Neural progenitor cell (in vitro differentiated cells): ENCODE measurements around the gene GRIN2A. TPM values are rescaled to one million over a fixed set of nuclear protein-coding genes. Genes with fewer than 3 reads are reported as not detected.

Experiments used
- DNase-seq: peaks from one replicate; pipeline ENCODE4 v3.0.0-alpha.2; 2016; ENCODE audit warnings: low spot score
- H2AFZ ChIP-seq: fragments of 200-600 bp; sonication (generic); replicated peaks from 2 replicates; pipeline ENCODE4 v1.6.1; 2016; ENCODE audit warnings: antibody characterized with exemption
- H3F3A ChIP-seq: fragments of 200-600 bp; sonication (generic); 2 replicates; pipeline ENCODE4 v1.6.1; 2016; ENCODE audit warnings: antibody characterized with exemption, low read depth
- H3K27ac ChIP-seq: fragments of 200-600 bp; sonication (generic); 2 replicates; pipeline ENCODE4 v1.5.1; 2016; ENCODE audit warnings: mild to moderate bottlenecking
- H3K27me3 ChIP-seq: fragments of 200-600 bp; sonication (generic); 2 replicates; pipeline ENCODE4 v1.6.1; 2016; ENCODE audit warnings: mild to moderate bottlenecking, moderate library complexity
- H3K36me3 ChIP-seq: fragments of 200-600 bp; sonication (generic); 2 replicates; pipeline ENCODE4 v1.5.1; 2016
- H3K4me1 ChIP-seq: fragments of 200-600 bp; sonication (generic); 2 replicates; pipeline ENCODE4 v1.6.1; 2016; ENCODE audit warnings: mixed run types
- H3K4me2 ChIP-seq: fragments of 200-600 bp; sonication (generic); 2 replicates; pipeline ENCODE4 v1.6.1; 2016
- H3K4me3 ChIP-seq: fragments of 200-600 bp; sonication (generic); 2 replicates; pipeline ENCODE4 v1.5.1; 2016
- H3K79me2 ChIP-seq: fragments of 200-600 bp; sonication (generic); 2 replicates; pipeline ENCODE4 v1.6.1; 2016; ENCODE audit warnings: low read depth
- H3K9ac ChIP-seq: fragments of 200-600 bp; sonication (generic); 2 replicates; pipeline ENCODE4 v1.6.1; 2016
- H3K9me3 ChIP-seq: fragments of 200-600 bp; sonication (generic); 2 replicates; pipeline ENCODE4 v1.5.1; 2016; ENCODE audit warnings: low read depth
- H4K20me1 ChIP-seq: fragments of 200-600 bp; sonication (generic); 2 replicates; pipeline ENCODE4 v1.6.1; 2016; ENCODE audit warnings: low read depth
- H3K27ac Mint-ChIP-seq: 3 replicates; pipeline ENCODE4 v1.8.0; 2021; ENCODE audit warnings: mixed read lengths
- H3K27me3 Mint-ChIP-seq: 2 replicates; pipeline ENCODE4 v1.8.0; 2022; ENCODE audit warnings: low read depth, mild to moderate bottlenecking, inconsistent platforms, moderate library complexity, mixed read lengths; ENCODE audit not compliant: insufficient read depth
- H3K36me3 Mint-ChIP-seq: 3 replicates; pipeline ENCODE4 v1.8.0; 2021; ENCODE audit warnings: mixed read lengths
- H3K4me1 Mint-ChIP-seq: 3 replicates; pipeline ENCODE4 v1.8.0; 2021; ENCODE audit warnings: mixed read lengths
- H3K4me3 Mint-ChIP-seq: 3 replicates; pipeline ENCODE4 v1.8.0; 2021; ENCODE audit warnings: mild to moderate bottlenecking, moderate library complexity, mixed read lengths
- H3K9me3 Mint-ChIP-seq: 3 replicates; pipeline ENCODE4 v1.8.0; 2020; ENCODE audit warnings: mixed read lengths
- CTCF ChIP-seq: fragments of 200-600 bp; sonication (generic); IDR thresholded peaks from 2 replicates; pipeline ENCODE4 v1.5.1; 2017; ENCODE audit warnings: antibody characterized with exemption, mild to moderate bottlenecking
- EZH2 ChIP-seq: fragments of 200-600 bp; sonication (generic); IDR thresholded peaks from 2 replicates; pipeline ENCODE4 v1.6.1; 2017; ENCODE audit warnings: antibody characterized with exemption, mild to moderate bottlenecking, moderate library complexity
- EZH2phosphoT487 ChIP-seq: fragments of 200-600 bp; sonication (generic); IDR thresholded peaks from 2 replicates; pipeline ENCODE4 v1.6.1; 2017; ENCODE audit warnings: antibody characterized with exemption
- total RNA-seq: library from RNA; depleted of rRNA; stranded (reverse); fragments of >200 nt; gene quantifications from 2 replicates; pipeline ENCODE4 v1.2.3, GENCODE V29; 2015; ENCODE audit warnings: low replicate concordance

The GRIN2A gene
- total RNA-seq, 1 donor from 2014 or later, result 1.6 TPM

GRCh38 chr16:10037751-10038150 lies 144.5 kb downstream of the GRIN2A start:
- H3K27me3 ChIP-seq, result no peaks in the 10 kb centered on the region
- H3K27ac ChIP-seq, result no peak overlapping the region
- TF ChIP-seq EZH2phosphoT487 (no peak), EZH2 (no peak), CTCF (no peak)
- Mint-ChIP-seq H3K27me3 (peaks cover 1% of the 10 kb centered on the region), H3K27ac (no peak overlapping the region), H3K9me3 (no peaks in the 10 kb centered on the region), H3K4me1 (peaks cover 13% of the 10 kb centered on the region), H3K4me3 (no peak overlapping the region), H3K36me3 (no peaks in the 10 kb centered on the region)
- H3K9me3 ChIP-seq, result no peaks in the 10 kb centered on the region
- H3K4me1 ChIP-seq, result peaks cover 6% of the 10 kb centered on the region
- DNase-seq, result peak; percentile 46
- H3K9ac ChIP-seq, result no peak overlapping the region
- H3K4me2 ChIP-seq, result peak overlapping the region; percentile 83
- H2AFZ ChIP-seq, result no peak overlapping the region
- peaks cover 35% of the 10 kb centered on the region for H3F3A ChIP-seq
- no peak overlapping the region for H3K4me3 ChIP-seq
- no peaks in the 10 kb centered on the region for H3K36me3 ChIP-seq
- no peaks in the 10 kb centered on the region for H4K20me1 ChIP-seq
- H3K79me2 ChIP-seq, result no peaks in the 10 kb centered on the region

- H3K27me3 ChIP-seq, result no peaks in the 10 kb centered on the region
- no peak for TF ChIP-seq EZH2phosphoT487
- H3K79me2 ChIP-seq, result no peaks in the 10 kb centered on the region
- Mint-ChIP-seq H3K4me1 (peaks cover 13% of the 10 kb centered on the region), H3K27ac (no peak overlapping the region), H3K27me3 (no peaks in the 10 kb centered on the region), H3K9me3 (no peaks in the 10 kb centered on the region), H3K4me3 (no peak overlapping the region), H3K36me3 (no peaks in the 10 kb centered on the region)
- no peaks in the 10 kb centered on the region for H3K9me3 ChIP-seq
- H3K36me3 ChIP-seq, result no peaks in the 10 kb centered on the region
- no peak overlapping the region for H3K4me3 ChIP-seq
- H3F3A ChIP-seq, result peaks cover 35% of the 10 kb centered on the region
- H3K4me2 ChIP-seq, result no peak overlapping the region
- peaks cover 6% of the 10 kb centered on the region for H3K4me1 ChIP-seq
- no peak for DNase-seq
- no peak overlapping the region for H2AFZ ChIP-seq
- no peak overlapping the region for H3K27ac ChIP-seq
- no peak overlapping the region for H3K9ac ChIP-seq
- H4K20me1 ChIP-seq, result no peaks in the 10 kb centered on the region
These were observed 145.3 kb downstream of the GRIN2A start for GRCh38 chr16:10036956-10037355.

GRCh38 chr16:10033556-10033955 lies 148.7 kb downstream of the GRIN2A start:
- Histone ChIP-seq H3F3A (peaks cover 10% of the 10 kb centered on the region), H3K79me2 (no peaks in the 10 kb centered on the region), H3K9me3 (no peaks in the 10 kb centered on the region), H3K27ac (no peak overlapping the region), H3K36me3 (no peaks in the 10 kb centered on the region), H3K9ac (no peak overlapping the region), H3K27me3 (no peaks in the 10 kb centered on the region), H3K4me3 (no peak overlapping the region), H3K4me2 (no peak overlapping the region), H3K4me1 (peaks cover 6% of the 10 kb centered on the region), H4K20me1 (no peaks in the 10 kb centered on the region), H2AFZ (no peak overlapping the region)
- no peaks in the 10 kb centered on the region for H3K27me3 Mint-ChIP-seq
- no peaks in the 10 kb centered on the region for H3K9me3 Mint-ChIP-seq
- TF ChIP-seq EZH2phosphoT487, result no peak
- no peak for TF ChIP-seq CTCF
- no peak for TF ChIP-seq EZH2
- no peaks in the 10 kb centered on the region for H3K36me3 Mint-ChIP-seq
- H3K4me3 Mint-ChIP-seq, result no peak overlapping the region
- H3K4me1 Mint-ChIP-seq, result peaks cover 10% of the 10 kb centered on the region
- H3K27ac Mint-ChIP-seq, result no peak overlapping the region
- DNase-seq, result no peak

GRCh38 chr16:10031955-10032354 lies 150.3 kb downstream of the GRIN2A start:
- H3K4me3 ChIP-seq, result no peak overlapping the region
- Mint-ChIP-seq H3K36me3 (no peaks in the 10 kb centered on the region), H3K4me3 (no peak overlapping the region), H3K9me3 (no peaks in the 10 kb centered on the region), H3K27ac (no peak overlapping the region), H3K4me1 (no peaks in the 10 kb centered on the region), H3K27me3 (no peaks in the 10 kb centered on the region)
- H3K27ac ChIP-seq, result no peak overlapping the region
- H3K9me3 ChIP-seq, result no peaks in the 10 kb centered on the region
- H3K9ac ChIP-seq, result no peak overlapping the region
- no peaks in the 10 kb centered on the region for H3F3A ChIP-seq
- H3K27me3 ChIP-seq, result no peaks in the 10 kb centered on the region
- no peak overlapping the region for H2AFZ ChIP-seq
- H3K36me3 ChIP-seq, result no peaks in the 10 kb centered on the region
- H3K79me2 ChIP-seq, result no peaks in the 10 kb centered on the region
- no peaks in the 10 kb centered on the region for H3K4me1 ChIP-seq
- H4K20me1 ChIP-seq, result no peaks in the 10 kb centered on the region
- no peak for DNase-seq
- TF ChIP-seq EZH2, result no peak
- no peak for TF ChIP-seq CTCF
- no peak for TF ChIP-seq EZH2phosphoT487
- H3K4me2 ChIP-seq, result no peak overlapping the region
